D341Med (cell line): Measurements from ENCODE around the gene TMEM273.
A peak's percentile ranks its signal among the peaks of the same experiment; 100 is the strongest.

Source experiments
- DNase-seq: peaks from one replicate; pipeline ENCODE4 v3.0.0; 2012; ENCODE audit warnings: low spot score

Gene TMEM273

GRCh38 chr10:49116509-49117375 is 71.4 kb downstream of the TMEM273 start:
- DNase-seq: peak; percentile 22

- DNase-seq: peak; percentile 14
These were observed 72.2 kb downstream of the TMEM273 start for GRCh38 chr10:49115796-49116508.

- DNase-seq: peak; percentile 58
These were observed 73.0 kb downstream of the TMEM273 start, which contains the start of gene VSTM4 for GRCh38 chr10:49115015-49115795. TSS of gene VSTM4 (minus strand) at chr10:49115522. CDS start at chr10:49115485, 37 bp downstream.

- no peak for DNase-seq
These were observed 73.5 kb downstream of the TMEM273 start for GRCh38 chr10:49114718-49115014.

GRCh38 chr10:49113741-49114141 is 74.5 kb downstream of the TMEM273 start:
- DNase-seq: no peak

- DNase-seq: no peak
These were observed 75.3 kb downstream of the TMEM273 start for GRCh38 chr10:49112851-49113250.

GRCh38 chr10:49112098-49112497 is 76.1 kb downstream of the TMEM273 start:
- no peak for DNase-seq

- no peak for DNase-seq
These were observed 76.9 kb downstream of the TMEM273 start for GRCh38 chr10:49111320-49111698.

- DNase-seq: no peak
These were observed 77.4 kb downstream of the TMEM273 start for GRCh38 chr10:49110684-49111319.

- no peak for DNase-seq
These were observed 78.4 kb downstream of the TMEM273 start for GRCh38 chr10:49109669-49110340.

GRCh38 chr10:49108656-49109055 is 79.5 kb downstream of the TMEM273 start:
- no peak for DNase-seq

- DNase-seq: no peak
These were observed 80.3 kb downstream of the TMEM273 start for GRCh38 chr10:49107887-49108267.

GRCh38 chr10:49107111-49107886 is 80.9 kb downstream of the TMEM273 start:
- DNase-seq: no peak

GRCh38 chr10:49106451-49106850 is 81.7 kb downstream of the TMEM273 start:
- DNase-seq: no peak

GRCh38 chr10:49105076-49105475 is 83.1 kb downstream of the TMEM273 start:
- no peak for DNase-seq
